SK-N-SH (cell line): ENCODE data around the gene AKT3. TPM values are rescaled to one million over a fixed set of nuclear protein-coding genes. Genes with fewer than 3 reads are reported as not detected.

Source experiments
- CTCF ChIA-PET: fragments of 300-600, 350-600 bp; formaldehyde crosslinking; extraction: SDS; loops from one replicate; lab custom pipeline; 2021; lab: Yijun Ruan, JAX
- POLR2A ChIA-PET: fragments of 350-600 bp; sonication (Branson Sonifier 250); formaldehyde crosslinking; extraction: SDS; loops from one replicate; lab custom pipeline; 2020; ENCODE audit warnings: antibody characterized with exemption, inconsistent platforms; lab: Yijun Ruan, JAX
- DNase-seq: peaks from one replicate; pipeline ENCODE4 v3.0.0; 2012
- H2AFZ ChIP-seq: fragments of 200-600 bp; sonication (generic); 2 replicates; pipeline ENCODE4 v1.8.1; 2016; ENCODE audit warnings: antibody characterized with exemption, mild to moderate bottlenecking, low read depth
- H3F3A ChIP-seq: fragments of 200-600 bp; sonication (generic); replicated peaks from 2 replicates; pipeline ENCODE3; 2016; ENCODE audit warnings: antibody characterized with exemption, mild to moderate bottlenecking; ENCODE audit not compliant: insufficient read depth
- H3K27ac ChIP-seq, 2 experiments: fragments of 200-500 bp in 1 of 2; fragments of 200-600 bp in 1 of 2; sonication (Bioruptor generic) in 1 of 2; sonication (generic), shearing (Covaris generic) in 1 of 2; 2 replicates each; pipeline versions ENCODE4 v1.5.1 to v1.6.1; 2014 to 2016; ENCODE audit warnings: low read depth in 2 of 2, inconsistent platforms in 1 of 2, low read length in 1 of 2, mild to moderate bottlenecking in 1 of 2, mixed read lengths in 1 of 2
- H3K27me3 ChIP-seq: fragments of 200-600 bp; sonication (generic), shearing (Covaris generic); 2 replicates; pipeline ENCODE4 v1.6.1; 2016; ENCODE audit warnings: mixed run types; ENCODE audit not compliant: insufficient read depth
- H3K36me3 ChIP-seq, 2 experiments: fragments of 200-500 bp in 1 of 2; fragments of 200-600 bp in 1 of 2; sonication (Bioruptor generic) in 1 of 2; sonication (generic) in 1 of 2; replicated peaks in 1 of 2; 2 replicates each; pipeline versions ENCODE3 to v1.5.1; 2014 to 2016; ENCODE audit warnings: low read length in 1 of 2, mild to moderate bottlenecking in 1 of 2; ENCODE audit not compliant: insufficient read depth in 2 of 2, control insufficient read depth in 1 of 2
- H3K4me1 ChIP-seq, 2 experiments: fragments of 200-500 bp in 1 of 2; fragments of 200-600 bp in 1 of 2; sonication (Bioruptor generic) in 1 of 2; sonication (generic), shearing (Covaris generic) in 1 of 2; 2 replicates each; pipeline versions ENCODE4 v1.5.1 to v1.6.1; 2014 to 2016; ENCODE audit warnings: low read depth in 1 of 2, low read length in 1 of 2, mixed run types in 1 of 2; ENCODE audit not compliant: insufficient read depth in 2 of 2, control insufficient read depth in 1 of 2
- H3K4me2 ChIP-seq: fragments of 200-600 bp; sonication (generic), shearing (Covaris generic); 2 replicates; pipeline ENCODE4 v1.6.1; 2017; ENCODE audit warnings: mixed run types
- H3K4me3 ChIP-seq, 2 experiments: fragments of 200-500 bp in 1 of 2; fragments of 200-600 bp in 1 of 2; sonication (Bioruptor generic) in 1 of 2; sonication (generic), shearing (Covaris generic) in 1 of 2; 2 replicates each; pipeline versions ENCODE4 v1.5.1 to v1.8.1; 2014 to 2016; ENCODE audit warnings: low read depth in 2 of 2, inconsistent platforms in 1 of 2, low read length in 1 of 2, mild to moderate bottlenecking in 1 of 2, mixed read lengths in 1 of 2, moderate library complexity in 1 of 2
- H3K79me2 ChIP-seq: fragments of 200-600 bp; sonication (generic); 2 replicates; pipeline ENCODE4 v1.8.1; 2017; ENCODE audit warnings: mild to moderate bottlenecking; ENCODE audit not compliant: insufficient read depth
- H3K9ac ChIP-seq: fragments of 200-600 bp; sonication (generic); 2 replicates; pipeline ENCODE4 v1.6.1; 2017; ENCODE audit warnings: mixed run types
- H3K9me2 ChIP-seq: fragments of 200-600 bp; sonication (generic); 2 replicates; pipeline ENCODE4 v1.6.1; 2017; ENCODE audit warnings: mixed run types
- H3K9me3 ChIP-seq: fragments of 200-600 bp; sonication (generic); 2 replicates; pipeline ENCODE4 v1.6.1; 2017; ENCODE audit warnings: mixed run types, mild to moderate bottlenecking, moderate library complexity
- H4K20me1 ChIP-seq: fragments of 200-600 bp; sonication (generic); 2 replicates; pipeline ENCODE4 v1.6.1; 2017; ENCODE audit warnings: mild to moderate bottlenecking, mixed run types; ENCODE audit not compliant: insufficient read depth
- CHD2 ChIP-seq: fragments of 150-350 bp; IDR thresholded peaks from 2 replicates; pipeline ENCODE4 v1.6.1; 2018; ENCODE audit warnings: low read length; ENCODE audit not compliant: partially characterized antibody
- ELF1 ChIP-seq: IDR thresholded peaks from 2 replicates; pipeline ENCODE4 v1.4.0; 2012
- EZH2phosphoT487 ChIP-seq: fragments of 200-600 bp; sonication (generic); IDR thresholded peaks from 2 replicates; pipeline ENCODE4 v1.6.1; 2017; ENCODE audit warnings: low read depth, mixed run types, mild to moderate bottlenecking, antibody characterized with exemption, moderate library complexity, borderline replicate concordance
- FOXJ3 ChIP-seq: sonication (generic); formaldehyde crosslinking; IDR thresholded peaks from 2 replicates; pipeline ENCODE4 v1.5.1; 2020; ENCODE audit warnings: mild to moderate bottlenecking, missing genetic modification reagents
- GATA2 ChIP-seq: sonication (generic); formaldehyde crosslinking; IDR thresholded peaks from 2 replicates; pipeline ENCODE4 v1.5.0; 2020; ENCODE audit warnings: mild to moderate bottlenecking, missing genetic modification reagents
- JUND ChIP-seq: IDR thresholded peaks from 2 replicates; pipeline ENCODE4 v1.4.0; 2012
- MAX ChIP-seq: IDR thresholded peaks from 2 replicates; pipeline ENCODE4 v1.4.0; 2012; ENCODE audit warnings: low read depth
- MEF2A ChIP-seq: IDR thresholded peaks from 2 replicates; pipeline ENCODE4 v1.4.0; 2012; ENCODE audit warnings: low read depth, borderline replicate concordance
- MXI1 ChIP-seq: IDR thresholded peaks from 2 replicates; pipeline ENCODE4 v1.6.1; 2012; ENCODE audit warnings: mild to moderate bottlenecking, low read depth, low read length, improper control_type of control experiment
- NRF1 ChIP-seq: IDR thresholded peaks from 2 replicates; pipeline ENCODE4 v1.6.1; 2012; ENCODE audit warnings: low read depth, mild to moderate bottlenecking, low read length
- PBX3 ChIP-seq: IDR thresholded peaks from 2 replicates; pipeline ENCODE4; 2012
- POLR2AphosphoS5 ChIP-seq: IDR thresholded peaks from 2 replicates; pipeline ENCODE4 v1.6.1; 2012; ENCODE audit warnings: low read depth, low read length
- RFX5 ChIP-seq: IDR thresholded peaks from 2 replicates; pipeline ENCODE4 v1.6.1; 2012; ENCODE audit warnings: mild to moderate bottlenecking, improper control_type of control experiment, low read length
- RXRA ChIP-seq: IDR thresholded peaks from 2 replicates; pipeline ENCODE4 v1.4.0; 2012; ENCODE audit warnings: low read depth, mild to moderate bottlenecking, borderline replicate concordance
- SIN3A ChIP-seq: IDR thresholded peaks from 2 replicates; pipeline ENCODE4 v1.6.1; 2012; ENCODE audit warnings: low read depth, mild to moderate bottlenecking, low read length, moderate library complexity, borderline replicate concordance
- SMC3 ChIP-seq: IDR thresholded peaks from 2 replicates; pipeline ENCODE4 v1.6.1; 2012; ENCODE audit warnings: low read depth, low read length, improper control_type of control experiment
- TAF1 ChIP-seq: IDR thresholded peaks from 2 replicates; pipeline ENCODE4 v1.6.1; 2012; ENCODE audit warnings: low read depth, mild to moderate bottlenecking, low read length, moderate library complexity, borderline replicate concordance
- TCF12 ChIP-seq: IDR thresholded peaks from 2 replicates; pipeline ENCODE4 v1.4.0; 2012
- TEAD4 ChIP-seq: IDR thresholded peaks from 2 replicates; pipeline ENCODE4 v1.4.0; 2012; ENCODE audit warnings: mild to moderate bottlenecking, borderline replicate concordance; ENCODE audit not compliant: insufficient read depth
- YY1 ChIP-seq: IDR thresholded peaks from 2 replicates; pipeline ENCODE4 v1.4.0; 2012; ENCODE audit warnings: low read depth, mild to moderate bottlenecking
- WGBS: methylation state at CpG from one replicate; pipeline ENCODE4 v1.1.6; 2017; ENCODE audit warnings: low lambda C conversion rate; 5-methylcytosine and 5-hydroxymethylcytosine counted together
- polyA plus RNA-seq, 3 experiments: library from polyadenylated mRNA; depleted of rRNA; stranded (reverse); fragments of >200 nt; gene quantifications; 2 replicates each; pipeline ENCODE4 v1.2.3, GENCODE V29; 2012
- TF ChIP-seq, protein P1 (sequence below): fragments of 200-600 bp; sonication (generic); IDR thresholded peaks from 2 replicates; pipeline ENCODE4 v1.6.1; 2017; ENCODE audit warnings: antibody characterized with exemption, mild to moderate bottlenecking, moderate library complexity
- TF ChIP-seq, protein P2 (sequence below): IDR thresholded peaks from 2 replicates; pipeline ENCODE4 v1.4.0; 2012; ENCODE audit warnings: low read depth, borderline replicate concordance
- TF ChIP-seq, protein P3 (sequence below): IDR thresholded peaks from 2 replicates; pipeline ENCODE4 v1.4.0; 2012; ENCODE audit warnings: low read depth, borderline replicate concordance
- TF ChIP-seq, protein P4 (sequence below): IDR thresholded peaks from 2 replicates; pipeline ENCODE4 v1.6.1; 2012; ENCODE audit warnings: mild to moderate bottlenecking, low read depth, low read length, moderate library complexity

AKT3 gene
- polyA plus RNA-seq, 1 of the 3 experiments (the other 2 are of a cell fraction) = 12.7 TPM

DNA sequence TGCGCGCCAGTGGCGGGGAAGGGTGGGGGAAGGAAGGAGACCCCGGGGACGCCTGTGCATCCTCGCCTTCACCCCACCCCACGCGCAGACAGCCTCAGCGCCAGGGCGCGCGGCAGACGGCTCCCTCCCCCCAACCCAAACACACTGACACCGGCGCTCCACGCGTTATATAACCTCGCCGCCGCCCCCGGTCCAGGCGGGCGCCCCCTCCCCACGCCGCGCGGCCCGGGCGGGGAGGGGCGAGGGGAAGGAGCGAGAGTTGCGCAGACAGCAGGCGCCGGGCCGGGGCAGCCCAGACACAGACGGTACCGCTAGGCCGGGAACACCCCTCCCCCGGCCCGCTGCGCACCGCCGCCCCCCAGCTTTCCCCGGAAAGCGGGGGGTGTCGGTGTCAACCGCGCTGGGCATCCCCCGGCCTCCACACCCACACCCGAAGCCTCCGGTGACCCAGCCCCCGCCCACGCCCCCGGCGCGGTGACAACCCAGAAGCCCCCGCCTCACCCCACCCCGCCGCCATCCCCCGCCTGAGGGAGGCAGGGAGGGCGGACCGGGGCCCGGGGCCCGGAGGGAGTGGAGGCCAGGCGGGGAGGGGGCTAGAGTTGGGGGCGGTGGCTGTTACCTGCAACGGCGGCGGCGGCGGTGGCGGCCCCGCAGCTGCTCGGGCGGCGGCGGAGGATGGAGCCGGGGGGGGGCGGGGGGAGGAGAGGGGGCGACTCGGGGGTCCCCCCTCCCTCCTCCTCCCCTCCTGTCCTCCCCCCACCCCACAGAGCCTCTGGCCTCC is 432 bp downstream of the AKT3 start:
- WGBS = 0% methylated on average over 13 of the region's 81 CpGs
- Histone ChIP-seq H3K4me1 (peaks cover 0 to 10% of the 10 kb centered on the region in 2 experiments; a peak in 2 of 4 replicates), H3K36me3 (peaks cover 0 to under 1% of the 10 kb centered on the region in 2 experiments), H3K9me3 (no peaks in the 10 kb centered on the region), H3K9ac (peak overlapping the region; percentile 96), H3K4me2 (peak overlapping the region; percentile 72), H3K4me3 (peak overlapping the region; percentile 67 to 87), H3K79me2 (peaks cover 67% of the 10 kb centered on the region), H3K27ac (peak overlapping the region; percentile 95), H4K20me1 (peaks cover 28% of the 10 kb centered on the region), H2AFZ (no peak overlapping the region), H3K9me2 (no peaks in the 10 kb centered on the region), H3F3A (peaks cover 33% of the 10 kb centered on the region), H3K27me3 (no peaks in the 10 kb centered on the region)
- CTCF ChIA-PET = interaction anchor here (1.1 kb wide), 1 partner anchor 450 kb away, joined by 4 read pairs; no protein-coding TSS in a partner anchor
- POLR2A ChIA-PET = no interaction called here
- DNase-seq = peak; percentile 79
- TF ChIP-seq ELF1 = no peak
- TF ChIP-seq SMC3 = no peak
- TF ChIP-seq, protein P1, sequence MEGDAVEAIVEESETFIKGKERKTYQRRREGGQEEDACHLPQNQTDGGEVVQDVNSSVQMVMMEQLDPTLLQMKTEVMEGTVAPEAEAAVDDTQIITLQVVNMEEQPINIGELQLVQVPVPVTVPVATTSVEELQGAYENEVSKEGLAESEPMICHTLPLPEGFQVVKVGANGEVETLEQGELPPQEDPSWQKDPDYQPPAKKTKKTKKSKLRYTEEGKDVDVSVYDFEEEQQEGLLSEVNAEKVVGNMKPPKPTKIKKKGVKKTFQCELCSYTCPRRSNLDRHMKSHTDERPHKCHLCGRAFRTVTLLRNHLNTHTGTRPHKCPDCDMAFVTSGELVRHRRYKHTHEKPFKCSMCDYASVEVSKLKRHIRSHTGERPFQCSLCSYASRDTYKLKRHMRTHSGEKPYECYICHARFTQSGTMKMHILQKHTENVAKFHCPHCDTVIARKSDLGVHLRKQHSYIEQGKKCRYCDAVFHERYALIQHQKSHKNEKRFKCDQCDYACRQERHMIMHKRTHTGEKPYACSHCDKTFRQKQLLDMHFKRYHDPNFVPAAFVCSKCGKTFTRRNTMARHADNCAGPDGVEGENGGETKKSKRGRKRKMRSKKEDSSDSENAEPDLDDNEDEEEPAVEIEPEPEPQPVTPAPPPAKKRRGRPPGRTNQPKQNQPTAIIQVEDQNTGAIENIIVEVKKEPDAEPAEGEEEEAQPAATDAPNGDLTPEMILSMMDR = no peak
- no peak for TF ChIP-seq GATA2 (CRISPR knock-in tag)
- TF ChIP-seq TCF12 = no peak
- TF ChIP-seq, protein P2, sequence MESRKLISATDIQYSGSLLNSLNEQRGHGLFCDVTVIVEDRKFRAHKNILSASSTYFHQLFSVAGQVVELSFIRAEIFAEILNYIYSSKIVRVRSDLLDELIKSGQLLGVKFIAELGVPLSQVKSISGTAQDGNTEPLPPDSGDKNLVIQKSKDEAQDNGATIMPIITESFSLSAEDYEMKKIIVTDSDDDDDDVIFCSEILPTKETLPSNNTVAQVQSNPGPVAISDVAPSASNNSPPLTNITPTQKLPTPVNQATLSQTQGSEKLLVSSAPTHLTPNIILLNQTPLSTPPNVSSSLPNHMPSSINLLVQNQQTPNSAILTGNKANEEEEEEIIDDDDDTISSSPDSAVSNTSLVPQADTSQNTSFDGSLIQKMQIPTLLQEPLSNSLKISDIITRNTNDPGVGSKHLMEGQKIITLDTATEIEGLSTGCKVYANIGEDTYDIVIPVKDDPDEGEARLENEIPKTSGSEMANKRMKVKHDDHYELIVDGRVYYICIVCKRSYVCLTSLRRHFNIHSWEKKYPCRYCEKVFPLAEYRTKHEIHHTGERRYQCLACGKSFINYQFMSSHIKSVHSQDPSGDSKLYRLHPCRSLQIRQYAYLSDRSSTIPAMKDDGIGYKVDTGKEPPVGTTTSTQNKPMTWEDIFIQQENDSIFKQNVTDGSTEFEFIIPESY = no peak
- TF ChIP-seq NRF1 = 0 out of 2 replicates have a peak, but pooled peaks have one; percentile 12
- TF ChIP-seq SIN3A = no peak
- TF ChIP-seq MAX = 0 out of 2 replicates have a peak, but pooled peaks have one; percentile 8
- no peak for TF ChIP-seq YY1
- no peak for TF ChIP-seq PBX3
- no peak for TF ChIP-seq MEF2A
- TF ChIP-seq CHD2 = peak; percentile 51
- no peak for TF ChIP-seq TAF1
- TF ChIP-seq MXI1 = no peak; the same call in 1 of the 2 replicates
- TF ChIP-seq, protein P3, sequence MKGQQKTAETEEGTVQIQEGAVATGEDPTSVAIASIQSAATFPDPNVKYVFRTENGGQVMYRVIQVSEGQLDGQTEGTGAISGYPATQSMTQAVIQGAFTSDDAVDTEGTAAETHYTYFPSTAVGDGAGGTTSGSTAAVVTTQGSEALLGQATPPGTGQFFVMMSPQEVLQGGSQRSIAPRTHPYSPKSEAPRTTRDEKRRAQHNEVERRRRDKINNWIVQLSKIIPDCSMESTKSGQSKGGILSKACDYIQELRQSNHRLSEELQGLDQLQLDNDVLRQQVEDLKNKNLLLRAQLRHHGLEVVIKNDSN = no peak
- TF ChIP-seq JUND = no peak
- no peak for TF ChIP-seq RFX5
- no peak for TF ChIP-seq TEAD4
- no peak for TF ChIP-seq FOXJ3 (CRISPR knock-in tag)
- no peak for TF ChIP-seq POLR2AphosphoS5
- TF ChIP-seq, protein P4, sequence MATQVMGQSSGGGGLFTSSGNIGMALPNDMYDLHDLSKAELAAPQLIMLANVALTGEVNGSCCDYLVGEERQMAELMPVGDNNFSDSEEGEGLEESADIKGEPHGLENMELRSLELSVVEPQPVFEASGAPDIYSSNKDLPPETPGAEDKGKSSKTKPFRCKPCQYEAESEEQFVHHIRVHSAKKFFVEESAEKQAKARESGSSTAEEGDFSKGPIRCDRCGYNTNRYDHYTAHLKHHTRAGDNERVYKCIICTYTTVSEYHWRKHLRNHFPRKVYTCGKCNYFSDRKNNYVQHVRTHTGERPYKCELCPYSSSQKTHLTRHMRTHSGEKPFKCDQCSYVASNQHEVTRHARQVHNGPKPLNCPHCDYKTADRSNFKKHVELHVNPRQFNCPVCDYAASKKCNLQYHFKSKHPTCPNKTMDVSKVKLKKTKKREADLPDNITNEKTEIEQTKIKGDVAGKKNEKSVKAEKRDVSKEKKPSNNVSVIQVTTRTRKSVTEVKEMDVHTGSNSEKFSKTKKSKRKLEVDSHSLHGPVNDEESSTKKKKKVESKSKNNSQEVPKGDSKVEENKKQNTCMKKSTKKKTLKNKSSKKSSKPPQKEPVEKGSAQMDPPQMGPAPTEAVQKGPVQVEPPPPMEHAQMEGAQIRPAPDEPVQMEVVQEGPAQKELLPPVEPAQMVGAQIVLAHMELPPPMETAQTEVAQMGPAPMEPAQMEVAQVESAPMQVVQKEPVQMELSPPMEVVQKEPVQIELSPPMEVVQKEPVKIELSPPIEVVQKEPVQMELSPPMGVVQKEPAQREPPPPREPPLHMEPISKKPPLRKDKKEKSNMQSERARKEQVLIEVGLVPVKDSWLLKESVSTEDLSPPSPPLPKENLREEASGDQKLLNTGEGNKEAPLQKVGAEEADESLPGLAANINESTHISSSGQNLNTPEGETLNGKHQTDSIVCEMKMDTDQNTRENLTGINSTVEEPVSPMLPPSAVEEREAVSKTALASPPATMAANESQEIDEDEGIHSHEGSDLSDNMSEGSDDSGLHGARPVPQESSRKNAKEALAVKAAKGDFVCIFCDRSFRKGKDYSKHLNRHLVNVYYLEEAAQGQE = no peak
- TF ChIP-seq EZH2phosphoT487 = no peak
- TF ChIP-seq RXRA = no peak
